ENCODE results near the gene IQCE. TPM values are rescaled to one million over a fixed set of nuclear protein-coding genes. Genes with fewer than 3 reads are reported as not detected.
A peak's percentile ranks its signal among the peaks of the same experiment; 100 is the strongest.

IQCE gene
- total and polyA plus RNA-seq, 2 donors (not counting 1 experiment from before 2014, with no cell fraction given), result 5.3 to 8.3 TPM

DNA sequence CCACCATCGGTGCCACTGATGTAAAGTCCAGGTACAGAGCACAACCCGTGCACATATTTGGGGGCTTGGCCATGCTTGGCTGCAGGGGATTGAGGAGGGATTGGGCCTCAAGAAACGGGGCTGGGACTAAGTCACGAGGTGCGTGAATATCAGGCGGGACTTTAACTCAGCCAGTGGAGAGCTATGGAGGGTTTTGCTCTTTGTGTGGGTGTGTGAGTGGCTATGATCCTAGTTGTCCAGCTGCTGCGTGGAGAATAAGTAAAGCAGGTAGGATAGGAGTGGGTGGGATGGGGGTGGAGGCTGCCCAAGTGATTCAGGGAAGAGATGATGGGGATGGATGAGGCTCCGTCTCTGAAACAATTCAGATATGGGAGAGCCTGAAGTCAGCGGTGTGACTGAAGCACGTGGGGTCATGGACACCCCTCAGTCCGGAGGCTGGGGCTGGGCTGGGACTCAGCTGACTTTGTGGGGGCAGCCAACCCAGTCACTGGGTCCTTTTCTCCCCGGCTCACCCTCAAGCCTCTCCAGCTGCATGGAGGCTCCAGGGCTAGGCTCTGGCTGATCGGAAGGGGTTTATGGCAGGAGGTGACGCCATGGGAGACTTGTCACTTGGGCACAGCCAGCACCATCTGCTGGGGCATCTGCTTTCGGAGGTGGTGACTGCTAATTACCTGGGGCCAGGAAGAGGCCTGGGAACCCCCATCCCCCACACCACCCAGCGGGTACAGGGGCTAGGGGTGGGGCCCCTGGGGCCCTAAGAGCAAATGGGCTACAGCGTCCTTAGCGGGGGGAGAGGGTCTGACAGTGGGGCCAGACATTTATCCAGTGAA, 40.9 kb upstream of the IQCE start:
- no peak for TF ChIP-seq EZH2 (IDR thresholded peaks at IDR 0.05; ENCODE audit: low read length, missing control alignments)
- TF ChIP-seq, protein P1, sequence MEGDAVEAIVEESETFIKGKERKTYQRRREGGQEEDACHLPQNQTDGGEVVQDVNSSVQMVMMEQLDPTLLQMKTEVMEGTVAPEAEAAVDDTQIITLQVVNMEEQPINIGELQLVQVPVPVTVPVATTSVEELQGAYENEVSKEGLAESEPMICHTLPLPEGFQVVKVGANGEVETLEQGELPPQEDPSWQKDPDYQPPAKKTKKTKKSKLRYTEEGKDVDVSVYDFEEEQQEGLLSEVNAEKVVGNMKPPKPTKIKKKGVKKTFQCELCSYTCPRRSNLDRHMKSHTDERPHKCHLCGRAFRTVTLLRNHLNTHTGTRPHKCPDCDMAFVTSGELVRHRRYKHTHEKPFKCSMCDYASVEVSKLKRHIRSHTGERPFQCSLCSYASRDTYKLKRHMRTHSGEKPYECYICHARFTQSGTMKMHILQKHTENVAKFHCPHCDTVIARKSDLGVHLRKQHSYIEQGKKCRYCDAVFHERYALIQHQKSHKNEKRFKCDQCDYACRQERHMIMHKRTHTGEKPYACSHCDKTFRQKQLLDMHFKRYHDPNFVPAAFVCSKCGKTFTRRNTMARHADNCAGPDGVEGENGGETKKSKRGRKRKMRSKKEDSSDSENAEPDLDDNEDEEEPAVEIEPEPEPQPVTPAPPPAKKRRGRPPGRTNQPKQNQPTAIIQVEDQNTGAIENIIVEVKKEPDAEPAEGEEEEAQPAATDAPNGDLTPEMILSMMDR (conservative IDR thresholded peaks at IDR 0.05 in 1 of 2, IDR thresholded peaks at IDR 0.05 in 1 of 2; ENCODE audit: low read depth in 1 of 2, low read length in 2 of 2), result no peak

DNA sequence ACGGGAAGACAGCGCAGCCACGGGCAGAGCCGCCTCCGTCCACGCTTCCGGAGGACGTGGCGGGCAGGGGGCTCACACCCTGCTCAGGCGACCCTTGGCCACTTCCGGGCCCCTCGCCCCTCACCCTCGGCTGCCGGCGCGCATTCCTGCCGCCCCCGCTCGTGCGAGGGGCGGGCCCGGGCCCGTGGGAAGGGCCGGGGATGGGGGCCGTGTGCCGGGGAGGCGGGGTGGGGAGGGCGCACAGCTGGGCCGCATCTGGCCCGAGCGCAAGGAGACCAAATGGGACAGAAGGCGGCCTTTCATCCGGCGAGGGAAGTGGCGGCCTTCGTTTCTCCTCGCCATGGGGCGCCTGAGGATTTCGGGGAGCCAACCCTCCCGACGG, 40.1 kb upstream of the IQCE start:
- DNase-seq (ENCODE audit: low read depth in 2 of 2), result no peak
- Histone ChIP-seq H3K4me2 (ENCODE audit: extremely low read depth, insufficient read depth, low read length) (peak overlapping the region; percentile 81), H3K79me2 (ENCODE audit: control insufficient read depth, insufficient read depth, low read length) (no peaks in the 10 kb centered on the region), H3K4me1 (ENCODE audit: control insufficient read depth, extremely low read depth, insufficient read depth, low read length) (peaks cover 31% of the 10 kb centered on the region), H3K9me3 (ENCODE audit: control insufficient read depth, insufficient read depth, low read depth, low read length) (no peaks in the 10 kb centered on the region), H4K20me1 (ENCODE audit: control insufficient read depth, extremely low read depth, insufficient read depth, low read length) (no peaks in the 10 kb centered on the region), H2AFZ (ENCODE audit: low read length) (no peak overlapping the region), H3K36me3 (ENCODE audit: control insufficient read depth, insufficient read depth, low read length) (no peaks in the 10 kb centered on the region), H3K9ac (ENCODE audit: insufficient read depth, low read length) (no peak overlapping the region), H3K27ac (ENCODE audit: insufficient read depth, low read length) (no peak overlapping the region), H3K27me3 (ENCODE audit: control insufficient read depth, insufficient read depth, low read length) (no peaks in the 10 kb centered on the region), H3K4me3 (replicated peaks in 1 of 4; ENCODE audit: control extremely low read depth in 1 of 4, insufficient read depth in 1 of 4, low read depth in 3 of 4, low read length in 4 of 4) (peak overlapping the region; percentile 6 to 52 (median 30))
- TF ChIP-seq, protein P1 (conservative IDR thresholded peaks at IDR 0.05 in 1 of 2, IDR thresholded peaks at IDR 0.05 in 1 of 2; ENCODE audit: low read depth in 1 of 2, low read length in 2 of 2), result no peak
- TF ChIP-seq EZH2 (IDR thresholded peaks at IDR 0.05; ENCODE audit: low read length, missing control alignments), result no peak

More for the DNA sequence above, 40.9 kb upstream of the IQCE start:
- no peak overlapping the region for H3K9ac ChIP-seq (ENCODE audit: insufficient read depth, low read length)
- no peaks in the 10 kb centered on the region for H3K27me3 ChIP-seq (ENCODE audit: control insufficient read depth, insufficient read depth, low read length)
- peak overlapping the region; percentile 21 for H3K4me2 ChIP-seq (ENCODE audit: extremely low read depth, insufficient read depth, low read length)
- peak in 1 of 2 donors; percentile 74 for DNase-seq (ENCODE audit: low read depth in 2 of 2)
- no peak overlapping the region for H3K27ac ChIP-seq (ENCODE audit: insufficient read depth, low read length)
- H3K36me3 ChIP-seq (ENCODE audit: control insufficient read depth, insufficient read depth, low read length), result no peaks in the 10 kb centered on the region
- peaks cover 31% of the 10 kb centered on the region for H3K4me1 ChIP-seq (ENCODE audit: control insufficient read depth, extremely low read depth, insufficient read depth, low read length)
- H3K79me2 ChIP-seq (ENCODE audit: control insufficient read depth, insufficient read depth, low read length), result no peaks in the 10 kb centered on the region
- no peak overlapping the region for H2AFZ ChIP-seq (ENCODE audit: low read length)
- H4K20me1 ChIP-seq (ENCODE audit: control insufficient read depth, extremely low read depth, insufficient read depth, low read length), result no peaks in the 10 kb centered on the region
- H3K4me3 ChIP-seq (replicated peaks in 1 of 4; ENCODE audit: control extremely low read depth in 1 of 4, insufficient read depth in 1 of 4, low read depth in 3 of 4, low read length in 4 of 4), result no peak overlapping the region
- no peaks in the 10 kb centered on the region for H3K9me3 ChIP-seq (ENCODE audit: control insufficient read depth, insufficient read depth, low read depth, low read length)

DNA sequence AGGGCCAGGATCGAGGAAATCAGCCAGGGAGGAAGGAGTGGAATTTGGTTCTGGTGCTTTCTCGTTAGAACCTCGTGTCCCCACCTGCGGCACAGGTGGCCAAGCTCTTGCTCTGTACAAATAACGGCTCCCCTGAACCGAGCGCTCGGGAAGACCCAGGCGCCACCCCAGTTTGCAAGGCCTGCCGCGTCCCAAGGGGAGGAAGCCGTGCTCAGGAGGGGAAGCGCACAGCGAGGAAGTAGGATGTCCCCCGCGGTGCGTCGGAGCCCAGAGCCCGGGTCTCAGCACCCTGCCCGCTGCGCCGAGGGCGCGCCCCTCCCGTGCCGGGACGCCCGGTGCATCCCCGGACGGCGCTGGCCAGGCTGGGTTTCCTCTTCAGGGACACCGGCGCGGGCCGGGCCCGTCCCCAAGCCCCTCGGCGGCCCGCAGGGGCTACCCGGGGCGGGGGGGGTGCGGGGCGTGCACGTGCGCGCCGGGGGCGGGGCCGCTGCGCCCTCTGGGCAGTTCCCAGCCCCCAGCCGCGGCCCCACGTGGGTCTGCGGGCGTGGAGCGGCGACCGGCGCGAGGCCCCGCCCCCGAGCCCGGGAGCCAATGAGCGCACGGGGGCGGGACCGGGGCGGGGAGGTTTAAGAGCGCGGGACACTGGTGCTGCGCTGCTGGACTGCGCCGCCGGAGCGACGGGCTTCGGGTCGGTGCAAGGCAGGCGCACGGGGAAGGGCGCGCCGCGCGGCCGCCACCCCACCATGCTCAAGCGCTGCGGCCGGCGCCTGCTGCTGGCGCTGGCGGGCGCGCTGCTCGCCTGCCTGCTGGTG, 39.5 kb upstream of the IQCE start, which contains the start of gene LFNG:
Gene LFNG, plus strand, starts transcription at position 656 of the 812 bp plus-strand sequence. Its CDS starts 88 bp downstream, at position 744.
- no peaks in the 10 kb centered on the region for H3K36me3 ChIP-seq (ENCODE audit: control insufficient read depth, insufficient read depth, low read length)
- peak within 1 kb of the TSS; percentile 81 for H3K4me2 ChIP-seq (ENCODE audit: extremely low read depth, insufficient read depth, low read length)
- H3K4me1 ChIP-seq (ENCODE audit: control insufficient read depth, extremely low read depth, insufficient read depth, low read length), result peaks cover 31% of the 10 kb centered on the region
- TF ChIP-seq, protein P1 (conservative IDR thresholded peaks at IDR 0.05 in 1 of 2, IDR thresholded peaks at IDR 0.05 in 1 of 2; ENCODE audit: low read depth in 1 of 2, low read length in 2 of 2), result no peak
- TF ChIP-seq EZH2 (IDR thresholded peaks at IDR 0.05; ENCODE audit: low read length, missing control alignments), result no peak
- no peaks in the 10 kb centered on the region for H4K20me1 ChIP-seq (ENCODE audit: control insufficient read depth, extremely low read depth, insufficient read depth, low read length)
- H3K27me3 ChIP-seq (ENCODE audit: control insufficient read depth, insufficient read depth, low read length), result no peaks in the 10 kb centered on the region
- H3K9ac ChIP-seq (ENCODE audit: insufficient read depth, low read length), result no peak within 1 kb of the TSS
- peak within 1 kb of the TSS; percentile 6 to 52 (median 34) for H3K4me3 ChIP-seq (replicated peaks in 1 of 4; ENCODE audit: control extremely low read depth in 1 of 4, insufficient read depth in 1 of 4, low read depth in 3 of 4, low read length in 4 of 4)
- H3K9me3 ChIP-seq (ENCODE audit: control insufficient read depth, insufficient read depth, low read depth, low read length), result no peaks in the 10 kb centered on the region
- no peak within 1 kb of the TSS for H2AFZ ChIP-seq (ENCODE audit: low read length)
- DNase-seq (ENCODE audit: low read depth in 2 of 2), result peak; percentile 86 to 91
- no peak within 1 kb of the TSS for H3K27ac ChIP-seq (ENCODE audit: insufficient read depth, low read length)
- H3K79me2 ChIP-seq (ENCODE audit: control insufficient read depth, insufficient read depth, low read length), result no peaks in the 10 kb centered on the region
